ENCODE data around the gene HES7. TPM values are rescaled to one million over a fixed set of nuclear protein-coding genes. Genes with fewer than 3 reads are reported as not detected.

HES7 gene
- total RNA-seq, 1 experiment from 2014 or later: 3.1 TPM

GRCh38 chr17:8138672-8139371, 14.9 kb upstream of the HES7 start (continued):
- TF ChIP-seq AR (CRISPR knock-in tag; IDR thresholded peaks at IDR 0.05) (no peak), FOXP1 (CRISPR knock-in tag; IDR thresholded peaks at IDR 0.05; ENCODE audit: borderline replicate concordance) (no peak), AFF4 (CRISPR knock-in tag; IDR thresholded peaks at IDR 0.05; ENCODE audit: borderline replicate concordance) (no peak), ZNF512 (CRISPR knock-in tag; IDR thresholded peaks at IDR 0.05; ENCODE audit: borderline replicate concordance) (no peak), NR3C1 (CRISPR knock-in tag; conservative IDR thresholded peaks at IDR 0.05; ENCODE audit: low read depth) (no peak), TEAD1 (CRISPR knock-in tag; IDR thresholded peaks at IDR 0.05) (peak; percentile 89; the same call in 1 of the 2 replicates), CTCF (IDR thresholded peaks at IDR 0.05) (peak; percentile 83), MAX (CRISPR knock-in tag; IDR thresholded peaks at IDR 0.05) (0 out of 2 replicates have a peak, but pooled peaks have one; percentile 57), ZNF317 (CRISPR knock-in tag; IDR thresholded peaks at IDR 0.05; ENCODE audit: borderline replicate concordance, low read depth) (no peak), TCF7 (CRISPR knock-in tag; IDR thresholded peaks at IDR 0.05; ENCODE audit: low read depth) (no peak), SP1 (CRISPR knock-in tag; conservative IDR thresholded peaks at IDR 0.05) (peak; percentile 71), ZMAT4 (CRISPR knock-in tag; IDR thresholded peaks at IDR 0.05) (peak; percentile 56; the same call in 1 of the 2 replicates), ZNF416 (CRISPR knock-in tag; IDR thresholded peaks at IDR 0.05) (no peak), CREM (CRISPR knock-in tag; IDR thresholded peaks at IDR 0.05) (peak; percentile 34), ZNF232 (CRISPR knock-in tag; IDR thresholded peaks at IDR 0.05) (peak; percentile 19; the same call in 1 of the 2 replicates), ETV6 (CRISPR knock-in tag; IDR thresholded peaks at IDR 0.05) (peak; percentile 46; the same call in 1 of the 2 replicates), ZNF423 (CRISPR knock-in tag; IDR thresholded peaks at IDR 0.05) (no peak), GABPB1 (CRISPR knock-in tag; IDR thresholded peaks at IDR 0.05) (peak; percentile 87), JAZF1 (CRISPR knock-in tag; IDR thresholded peaks at IDR 0.05) (no peak), NFATC4 (CRISPR knock-in tag; IDR thresholded peaks at IDR 0.05) (no peak), HMGXB4 (CRISPR knock-in tag; IDR thresholded peaks at IDR 0.05) (peak; percentile 99), PRRX2 (CRISPR knock-in tag; IDR thresholded peaks at IDR 0.05) (no peak), TEAD4 (CRISPR knock-in tag; IDR thresholded peaks at IDR 0.05) (no peak), NR2C2 (CRISPR knock-in tag; IDR thresholded peaks at IDR 0.05) (no peak), ZNF671 (CRISPR knock-in tag; IDR thresholded peaks at IDR 0.05) (no peak)
